Right lobe of liver (tissue), 6 donors: ENCODE data around the gene REPS2. TPM values are rescaled to one million over a fixed set of nuclear protein-coding genes. Genes with fewer than 3 reads are reported as not detected.

Experiments
- ATAC-seq, 4 donors: fragments of 200-7000 bp; cut with Tn5 transposase; one replicate each; pipeline ENCODE4 v1.9.1; 2020; ENCODE audit warnings: mild to moderate bottlenecking in 4 of 4, moderate library complexity in 4 of 4
- DNase-seq, 3 donors: peaks; one replicate each; pipeline ENCODE4 v3.0.0-alpha.2; 2020
- H3K27ac ChIP-seq, 3 donors: fragments of 200-600 bp; one replicate each; pipeline ENCODE4 v1.8.0; 2022
- H3K27me3 ChIP-seq, 2 donors: fragments of 200-600 bp; one replicate each; pipeline ENCODE4 v1.8.0; 2022
- H3K36me3 ChIP-seq, 4 donors: fragments of 200-600 bp; sonication (generic) in 1 of 4; one replicate each; pipeline versions ENCODE4 v1.5.1 to v1.8.0; 2017 to 2022; ENCODE audit warnings: control low read depth in 1 of 4
- H3K4me1 ChIP-seq, 4 donors: fragments of 200-600 bp; sonication (generic) in 1 of 4; one replicate each; pipeline versions ENCODE4 v1.5.1 to v1.8.0; 2017 to 2022; ENCODE audit warnings: control low read depth in 1 of 4
- H3K4me3 ChIP-seq, 3 donors: fragments of 200-600 bp; one replicate each; pipeline ENCODE4 v1.8.0; 2022
- H3K9me3 ChIP-seq, 4 donors: fragments of 200-600 bp; sonication (generic) in 1 of 4; one replicate each; pipeline versions ENCODE4 v1.5.1 to v1.8.0; 2017 to 2022; ENCODE audit warnings: control low read depth in 1 of 4
- POLR2A ChIP-seq: fragments of 450-650 bp; IDR thresholded peaks from one replicate; pipeline ENCODE4 v1.6.1; 2017; ENCODE audit warnings: antibody characterized with exemption, mild to moderate bottlenecking
- WGBS: methylation state at CpG from one replicate; pipeline ENCODE4 v1.1.6; 2018; ENCODE audit warnings: low coverage, low lambda C conversion rate; ENCODE audit not compliant: insufficient coverage; ENCODE audit errors: missing lambda C conversion rate; 5-methylcytosine and 5-hydroxymethylcytosine counted together
- intact Hi-C, 2 donors: fragments of 100-400 bp; cut with DNase I; formaldehyde crosslinking; loops; one replicate each; pipeline versions ENCODE4 v1.11.2 to v1.14.1; 2022
- total RNA-seq, 6 experiments: library from RNA; depleted of rRNA in 2 of 6; stranded (reverse); fragments of >200 nt in 2 of 6; fragmentation: NEBNext Ultra II Directional in 3 of 6; extraction: Animal tissue kit (Norgen Biotek cat#: 25700) in 3 of 6; gene quantifications; one replicate each; pipeline versions ENCODE4 v1.1.0 to v1.2.4, GENCODE V29; 2016 to 2023
- TF ChIP-seq, protein P1 (sequence below), 4 donors: fragments of 200-600 bp in 3 of 4; fragments of 450-650 bp in 1 of 4; IDR thresholded peaks; one replicate each; pipeline versions ENCODE4 v1.5.1 to v1.8.0; 2016 to 2022; ENCODE audit warnings: antibody characterized with exemption in 4 of 4, mild to moderate bottlenecking in 2 of 4
- donor health status: DM: no; HTN: yes; CAD: no.
- donor health status: DM: no; HTN: no; CAD: no.
- donor health status: DM: no; HTN: no; CAD: no.
- donor health status: DM: no; HTN: yes; CAD: no.
- donor health status: DM: no; HTN: yes; CAD: no.

The REPS2 gene
- total RNA-seq, 6 experiments from 2014 or later = 6.0 to 16.7 (median 13.1) TPM

DNA sequence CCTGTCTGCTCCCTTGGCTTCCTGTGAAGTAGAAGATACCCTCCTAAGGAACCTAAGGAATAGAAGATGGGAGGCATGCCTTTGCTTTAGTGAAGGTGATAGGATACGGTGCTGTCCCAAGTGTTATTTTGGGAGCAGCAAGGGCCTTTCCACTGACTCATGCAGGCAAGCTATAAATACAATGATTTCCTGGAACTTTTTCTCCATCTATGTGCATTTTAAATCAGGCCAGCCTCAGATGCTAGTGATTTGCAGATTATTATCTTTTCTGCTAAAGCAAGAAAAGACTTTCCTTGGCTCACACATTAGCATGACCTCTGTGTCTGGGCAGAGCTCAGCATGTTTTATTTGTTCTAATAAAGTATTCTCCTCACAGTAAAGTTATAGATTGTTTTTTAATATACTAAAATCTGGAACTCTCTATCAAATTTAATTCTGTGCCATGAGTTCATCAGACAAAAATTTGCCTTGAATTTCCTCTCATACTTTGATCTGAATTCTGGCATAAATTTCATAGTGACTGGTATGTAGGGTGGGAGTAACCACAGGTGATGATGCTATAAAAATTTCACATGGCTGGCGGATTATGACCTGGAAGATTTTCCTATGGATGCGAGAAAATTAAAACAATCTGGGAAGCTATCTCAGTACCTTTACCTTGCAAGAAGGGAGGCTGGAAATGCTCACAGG, 131.7 kb downstream of the REPS2 start:
- H3K4me1 ChIP-seq = no peaks in the 10 kb centered on the region
- ATAC-seq (peak in 1 of 4 donors; percentile 43), DNase-seq (no peak)
- no peak overlapping the region for H3K27ac ChIP-seq
- no peak overlapping the region for H3K4me3 ChIP-seq
- no peaks in the 10 kb centered on the region for H3K27me3 ChIP-seq
- intact Hi-C loops = no loop called here
- WGBS = 62% methylated on average over 3 of the region's 3 CpGs
- no peaks in the 10 kb centered on the region for H3K9me3 ChIP-seq
- no peaks in the 10 kb centered on the region for H3K36me3 ChIP-seq
- no peak for TF ChIP-seq POLR2A
- TF ChIP-seq, protein P1, sequence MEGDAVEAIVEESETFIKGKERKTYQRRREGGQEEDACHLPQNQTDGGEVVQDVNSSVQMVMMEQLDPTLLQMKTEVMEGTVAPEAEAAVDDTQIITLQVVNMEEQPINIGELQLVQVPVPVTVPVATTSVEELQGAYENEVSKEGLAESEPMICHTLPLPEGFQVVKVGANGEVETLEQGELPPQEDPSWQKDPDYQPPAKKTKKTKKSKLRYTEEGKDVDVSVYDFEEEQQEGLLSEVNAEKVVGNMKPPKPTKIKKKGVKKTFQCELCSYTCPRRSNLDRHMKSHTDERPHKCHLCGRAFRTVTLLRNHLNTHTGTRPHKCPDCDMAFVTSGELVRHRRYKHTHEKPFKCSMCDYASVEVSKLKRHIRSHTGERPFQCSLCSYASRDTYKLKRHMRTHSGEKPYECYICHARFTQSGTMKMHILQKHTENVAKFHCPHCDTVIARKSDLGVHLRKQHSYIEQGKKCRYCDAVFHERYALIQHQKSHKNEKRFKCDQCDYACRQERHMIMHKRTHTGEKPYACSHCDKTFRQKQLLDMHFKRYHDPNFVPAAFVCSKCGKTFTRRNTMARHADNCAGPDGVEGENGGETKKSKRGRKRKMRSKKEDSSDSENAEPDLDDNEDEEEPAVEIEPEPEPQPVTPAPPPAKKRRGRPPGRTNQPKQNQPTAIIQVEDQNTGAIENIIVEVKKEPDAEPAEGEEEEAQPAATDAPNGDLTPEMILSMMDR (IDR thresholded peaks at IDR 0.05) = no peak

DNA sequence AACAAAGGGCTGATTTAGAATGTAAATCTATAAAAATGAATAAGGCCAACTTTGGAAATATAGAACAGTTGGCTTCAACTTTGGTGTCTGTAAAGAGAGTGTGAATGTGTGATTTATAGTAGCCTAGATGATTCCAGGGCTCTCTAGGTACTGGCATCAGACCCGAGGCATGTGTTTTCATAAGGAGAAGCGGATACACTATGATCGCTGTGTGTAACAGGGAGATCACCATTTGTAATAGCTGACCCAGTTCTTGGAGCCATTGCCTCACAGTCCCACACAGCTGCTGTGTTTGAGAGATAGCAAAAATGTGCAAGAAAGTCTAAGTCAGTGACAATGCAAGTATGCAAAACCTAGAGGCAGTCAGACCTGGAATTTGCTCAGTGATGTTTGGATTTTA, 135.1 kb downstream of the REPS2 start:
- 45% methylated on average over 2 of the region's 3 CpGs for WGBS
- no peak for ATAC-seq
- H3K27me3 ChIP-seq = no peaks in the 10 kb centered on the region
- no peak for DNase-seq
- no peaks in the 10 kb centered on the region for H3K4me1 ChIP-seq
- H3K4me3 ChIP-seq = no peak overlapping the region
- TF ChIP-seq, protein P1 (IDR thresholded peaks at IDR 0.05) = no peak
- no peak for TF ChIP-seq POLR2A
- H3K36me3 ChIP-seq = no peaks in the 10 kb centered on the region
- no peaks in the 10 kb centered on the region for H3K9me3 ChIP-seq
- H3K27ac ChIP-seq = no peak overlapping the region
- intact Hi-C loops = no loop called here

DNA sequence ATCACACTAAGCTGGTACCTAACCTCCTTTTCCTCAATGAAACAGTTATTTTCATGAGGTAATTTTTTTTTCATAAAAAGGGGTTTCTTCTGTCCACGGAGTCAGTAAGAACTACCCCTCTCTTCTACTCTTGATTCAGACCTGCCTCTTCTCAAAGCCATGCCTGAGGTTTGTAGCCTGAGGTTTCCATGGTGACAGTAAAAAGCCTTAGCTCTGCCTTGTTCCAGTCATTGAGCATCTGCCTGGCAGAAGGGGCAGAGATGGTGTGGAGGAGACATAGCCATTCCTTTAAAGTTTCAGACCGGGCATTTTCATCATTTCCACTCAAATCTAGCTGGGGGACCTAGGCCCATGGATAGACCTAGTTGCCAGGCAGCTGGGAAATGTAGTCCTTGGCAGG, 135.5 kb downstream of the REPS2 start:
- no peaks in the 10 kb centered on the region for H3K9me3 ChIP-seq
- TF ChIP-seq POLR2A = no peak
- TF ChIP-seq, protein P1 (IDR thresholded peaks at IDR 0.05) = no peak
- intact Hi-C loops = no loop called here
- no peak overlapping the region for H3K27ac ChIP-seq
- ATAC-seq (no peak), DNase-seq (no peak)
- H3K36me3 ChIP-seq = no peaks in the 10 kb centered on the region
- no peaks in the 10 kb centered on the region for H3K4me1 ChIP-seq
- 43% methylated on average over 2 of the region's 2 CpGs for WGBS
- H3K27me3 ChIP-seq = no peaks in the 10 kb centered on the region
- H3K4me3 ChIP-seq = no peak overlapping the region

GRCh38 chrX:17082831-17083230, 136.4 kb downstream of the REPS2 start:
- Histone ChIP-seq H3K36me3 (no peaks in the 10 kb centered on the region), H3K4me3 (no peak overlapping the region), H3K27me3 (no peaks in the 10 kb centered on the region), H3K27ac (no peak overlapping the region), H3K9me3 (no peaks in the 10 kb centered on the region), H3K4me1 (no peaks in the 10 kb centered on the region)
- WGBS = 34% methylated on average over 6 of the region's 7 CpGs
- TF ChIP-seq, protein P1 (IDR thresholded peaks at IDR 0.05) = peak in 1 of 4 donors; percentile 18
- TF ChIP-seq POLR2A = no peak
- intact Hi-C loops = no loop called here
- ATAC-seq (peak in 2 of 4 donors; percentile 28 to 62), DNase-seq (no peak)
